GM21390 (cell line): ENCODE measurements around the gene FAM50A.

Experiments
- ATAC-seq: cut with Tn5 transposase; IDR thresholded peaks from one replicate; pipeline ENCODE4 v1.9.1; 2021; ENCODE audit not compliant: unreplicated experiment

FAM50A gene

DNA sequence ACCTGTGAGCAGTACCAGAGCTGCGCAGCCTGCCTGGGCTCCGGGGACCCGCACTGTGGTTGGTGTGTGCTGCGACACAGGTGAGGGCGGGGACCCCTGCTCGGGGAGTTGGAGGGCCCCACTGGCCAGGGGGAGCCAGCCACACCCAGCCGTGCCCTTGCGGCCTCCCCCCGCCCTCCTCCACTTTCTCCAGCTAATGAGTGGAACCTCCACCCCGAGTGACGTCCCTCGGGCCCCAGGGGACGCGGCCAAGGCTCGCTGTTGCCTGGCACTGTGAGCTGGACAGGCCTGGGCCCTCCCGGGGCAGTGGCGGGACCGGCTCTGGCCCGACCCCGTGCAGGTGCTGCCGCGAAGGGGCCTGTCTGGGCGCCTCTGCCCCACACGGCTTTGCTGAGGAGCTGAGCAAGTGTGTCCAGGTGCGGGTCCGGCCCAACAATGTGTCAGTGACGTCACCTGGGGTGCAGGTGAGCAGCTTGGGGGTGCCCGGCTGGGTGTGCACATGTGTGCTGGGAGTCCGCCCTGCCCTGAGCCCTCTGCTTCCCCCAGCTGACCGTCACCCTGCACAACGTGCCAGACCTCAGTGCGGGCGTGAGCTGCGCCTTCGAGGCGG is 19.8 kb downstream of the FAM50A start:
- no peak for ATAC-seq

DNA sequence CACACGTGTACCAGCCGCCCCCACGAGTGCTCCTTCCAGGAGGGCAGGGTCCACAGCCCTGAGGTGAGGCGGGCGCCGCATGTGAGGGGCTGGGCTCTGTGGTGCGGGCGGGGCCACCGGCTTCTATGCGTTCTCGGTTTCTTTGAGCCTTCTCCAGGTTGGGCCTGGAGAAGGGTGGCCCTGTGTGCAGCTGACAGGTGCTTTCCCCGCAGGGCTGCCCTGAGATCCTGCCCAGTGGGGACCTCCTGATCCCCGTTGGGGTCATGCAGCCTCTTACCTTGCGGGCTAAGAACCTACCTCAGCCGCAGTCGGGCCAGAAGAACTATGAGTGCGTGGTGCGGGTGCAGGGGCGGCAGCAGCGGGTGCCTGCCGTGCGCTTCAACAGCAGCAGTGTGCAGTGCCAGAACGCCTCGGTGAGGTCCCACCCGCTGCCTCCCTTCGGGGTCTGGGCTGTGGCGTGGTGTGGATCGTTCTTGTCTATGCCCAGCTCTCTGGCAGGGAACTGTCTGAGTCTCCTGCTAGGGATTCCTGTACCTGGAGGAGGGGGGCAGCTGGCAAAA is 20.9 kb downstream of the FAM50A start:
- no peak for ATAC-seq

DNA sequence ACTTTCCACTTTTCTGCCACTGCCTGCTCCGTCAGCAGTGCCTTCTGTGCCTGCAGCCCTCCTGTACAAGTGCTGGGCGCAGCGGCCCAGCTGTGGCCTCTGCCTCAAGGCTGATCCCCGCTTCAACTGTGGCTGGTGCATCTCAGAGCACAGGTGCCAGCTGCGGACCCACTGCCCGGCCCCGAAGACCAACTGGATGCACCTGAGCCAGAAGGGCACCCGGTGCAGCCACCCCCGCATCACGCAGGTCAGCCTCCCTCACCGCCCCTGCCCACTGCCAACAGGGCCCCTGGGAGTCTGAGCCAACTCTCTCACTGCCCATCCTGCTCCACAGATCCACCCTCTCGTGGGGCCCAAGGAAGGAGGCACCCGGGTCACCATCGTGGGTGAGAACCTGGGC is 21.7 kb downstream of the FAM50A start:
- ATAC-seq, result no peak

DNA sequence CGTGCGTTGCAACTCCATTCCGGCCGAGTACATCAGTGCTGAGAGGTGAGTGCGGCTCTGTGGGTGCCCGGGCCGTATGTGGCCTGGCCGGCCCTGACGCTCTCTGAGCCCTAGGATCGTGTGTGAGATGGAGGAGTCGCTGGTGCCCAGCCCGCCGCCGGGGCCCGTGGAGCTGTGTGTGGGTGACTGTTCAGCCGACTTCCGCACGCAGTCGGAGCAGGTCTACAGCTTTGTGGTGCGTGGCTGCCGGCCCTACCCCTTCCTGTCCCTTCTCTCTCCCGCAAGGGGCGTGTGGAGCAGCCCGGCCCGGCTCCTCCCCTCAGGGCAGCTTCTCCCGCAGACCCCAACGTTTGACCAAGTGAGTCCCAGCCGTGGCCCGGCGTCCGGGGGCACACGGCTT is 22.1 kb downstream of the FAM50A start:
- no peak for ATAC-seq

DNA sequence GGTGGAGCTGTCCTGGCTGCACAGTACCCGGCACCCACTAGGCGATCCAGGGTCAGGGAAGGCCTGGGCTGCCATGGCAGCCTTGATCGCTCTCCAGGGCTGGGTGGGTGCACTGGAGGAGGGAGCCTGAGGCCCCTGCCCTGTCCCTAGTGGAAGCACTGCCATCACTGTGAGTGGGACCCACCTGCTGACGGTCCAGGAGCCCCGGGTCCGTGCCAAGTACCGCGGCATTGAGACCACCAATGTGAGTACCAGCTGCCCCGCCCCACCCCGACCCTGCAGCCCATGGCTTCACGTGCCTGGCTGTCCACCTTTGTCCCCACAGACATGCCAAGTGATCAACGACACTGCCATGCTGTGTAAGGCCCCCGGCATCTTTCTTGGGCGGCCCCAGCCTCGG is 23.0 kb downstream of the FAM50A start:
- ATAC-seq, result no peak

DNA sequence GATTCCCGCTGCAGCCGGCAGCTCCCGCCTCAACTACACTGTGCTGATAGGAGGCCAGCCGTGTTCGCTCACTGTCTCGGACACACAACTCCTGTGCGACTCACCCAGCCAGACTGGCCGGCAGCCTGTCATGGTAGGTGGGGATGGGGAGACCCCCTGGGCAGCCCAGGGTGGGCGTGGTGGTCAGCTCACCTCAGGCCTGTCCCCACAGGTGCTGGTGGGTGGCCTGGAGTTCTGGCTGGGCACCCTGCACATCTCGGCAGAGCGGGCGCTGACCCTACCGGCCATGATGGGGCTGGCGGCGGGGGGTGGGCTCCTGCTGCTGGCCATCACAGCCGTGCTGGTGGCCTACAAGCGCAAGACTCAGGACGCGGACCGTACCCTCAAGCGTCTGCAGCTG is 23.6 kb downstream of the FAM50A start:
- ATAC-seq, result no peak

DNA sequence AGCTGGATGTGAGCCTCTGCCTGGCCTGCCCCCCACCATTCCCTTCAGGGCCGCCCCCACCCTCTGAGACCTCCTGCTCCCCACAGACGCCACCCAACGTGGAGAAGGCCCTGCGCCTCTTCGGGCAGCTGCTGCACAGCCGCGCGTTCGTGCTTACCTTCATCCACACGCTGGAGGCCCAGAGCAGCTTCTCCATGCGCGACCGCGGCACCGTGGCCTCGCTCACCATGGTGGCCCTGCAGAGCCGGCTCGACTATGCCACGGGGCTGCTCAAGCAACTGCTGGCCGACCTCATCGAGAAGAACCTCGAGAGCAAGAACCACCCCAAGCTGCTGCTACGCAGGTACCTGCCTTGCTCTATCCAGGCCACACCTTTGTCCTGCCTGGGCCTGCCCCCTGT is 24.3 kb downstream of the FAM50A start:
- no peak for ATAC-seq

DNA sequence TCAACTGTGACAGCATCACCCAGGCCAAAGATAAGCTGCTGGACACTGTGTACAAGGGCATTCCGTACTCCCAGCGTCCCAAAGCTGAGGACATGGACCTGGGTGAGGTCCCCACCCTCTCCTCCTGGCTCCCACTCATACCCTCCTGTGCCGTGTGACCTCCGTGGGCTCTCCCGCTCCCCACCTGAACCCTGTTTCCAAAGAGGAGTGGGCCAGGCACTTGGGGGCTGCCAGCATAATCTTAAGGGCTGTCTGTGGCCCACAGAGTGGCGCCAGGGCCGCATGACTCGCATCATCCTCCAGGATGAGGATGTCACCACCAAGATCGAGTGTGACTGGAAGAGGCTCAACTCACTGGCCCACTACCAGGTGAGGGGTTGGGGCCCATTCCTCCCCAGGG is 25.2 kb downstream of the FAM50A start:
- no peak for ATAC-seq

DNA sequence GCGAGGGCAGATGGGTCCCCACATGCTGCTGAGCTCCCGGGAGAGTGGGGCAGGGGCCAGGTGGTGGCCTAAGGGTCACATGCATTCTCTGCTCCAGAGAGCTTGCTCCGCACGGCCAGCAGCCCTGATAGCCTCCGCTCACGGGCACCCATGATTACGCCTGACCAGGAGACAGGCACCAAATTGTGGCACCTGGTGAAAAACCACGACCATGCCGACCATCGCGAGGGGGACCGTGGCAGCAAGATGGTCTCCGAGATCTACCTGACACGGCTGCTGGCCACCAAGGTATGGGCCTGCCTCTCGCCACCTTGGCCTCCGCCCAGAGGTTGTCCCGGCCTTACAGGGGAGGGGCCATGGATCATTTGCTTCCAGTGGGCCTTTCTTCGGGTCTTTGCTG is 25.9 kb downstream of the FAM50A start:
- no peak for ATAC-seq

DNA sequence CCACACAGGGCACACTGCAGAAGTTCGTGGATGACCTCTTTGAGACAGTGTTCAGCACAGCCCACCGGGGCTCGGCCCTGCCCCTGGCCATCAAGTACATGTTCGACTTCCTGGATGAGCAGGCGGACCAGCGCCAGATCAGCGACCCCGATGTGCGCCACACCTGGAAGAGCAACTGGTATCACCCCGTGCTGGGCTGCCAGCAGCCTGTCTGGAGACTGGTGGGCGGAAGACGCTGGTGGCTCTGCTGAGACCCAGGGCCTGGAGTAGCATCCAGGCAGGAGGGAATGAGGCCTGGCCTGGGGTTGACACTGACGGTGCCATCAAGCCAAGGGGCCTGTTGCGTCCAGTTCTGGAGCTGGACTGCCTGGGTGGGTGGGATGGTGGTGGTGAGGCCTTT is 26.5 kb downstream of the FAM50A start:
- no peak for ATAC-seq

DNA sequence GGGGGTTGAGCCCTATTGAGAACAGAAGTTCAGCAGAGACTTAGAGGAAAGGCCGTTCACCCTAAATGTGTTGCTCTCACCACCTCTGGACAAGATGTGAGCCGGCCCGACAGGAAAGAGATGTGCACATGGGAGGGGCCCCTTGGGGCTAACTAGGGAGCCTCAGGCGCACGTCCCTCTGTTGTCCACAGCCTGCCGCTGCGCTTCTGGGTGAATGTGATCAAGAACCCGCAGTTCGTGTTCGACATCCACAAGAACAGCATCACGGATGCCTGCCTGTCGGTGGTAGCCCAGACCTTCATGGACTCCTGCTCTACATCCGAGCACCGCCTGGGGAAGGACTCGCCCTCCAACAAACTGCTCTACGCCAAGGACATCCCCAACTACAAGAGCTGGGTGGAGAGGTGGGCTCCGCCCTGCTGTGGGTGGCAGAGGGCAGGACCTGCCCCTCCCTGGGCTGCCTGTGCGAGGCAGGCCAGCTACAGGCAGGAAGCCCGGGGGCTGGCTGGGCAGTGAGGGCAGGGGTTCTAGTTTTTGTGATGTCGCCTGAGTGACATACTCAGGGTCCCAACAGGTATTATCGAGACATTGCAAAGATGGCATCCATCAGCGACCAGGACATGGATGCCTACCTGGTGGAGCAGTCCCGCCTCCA is 27.1 kb downstream of the FAM50A start:
- no peak for ATAC-seq

DNA sequence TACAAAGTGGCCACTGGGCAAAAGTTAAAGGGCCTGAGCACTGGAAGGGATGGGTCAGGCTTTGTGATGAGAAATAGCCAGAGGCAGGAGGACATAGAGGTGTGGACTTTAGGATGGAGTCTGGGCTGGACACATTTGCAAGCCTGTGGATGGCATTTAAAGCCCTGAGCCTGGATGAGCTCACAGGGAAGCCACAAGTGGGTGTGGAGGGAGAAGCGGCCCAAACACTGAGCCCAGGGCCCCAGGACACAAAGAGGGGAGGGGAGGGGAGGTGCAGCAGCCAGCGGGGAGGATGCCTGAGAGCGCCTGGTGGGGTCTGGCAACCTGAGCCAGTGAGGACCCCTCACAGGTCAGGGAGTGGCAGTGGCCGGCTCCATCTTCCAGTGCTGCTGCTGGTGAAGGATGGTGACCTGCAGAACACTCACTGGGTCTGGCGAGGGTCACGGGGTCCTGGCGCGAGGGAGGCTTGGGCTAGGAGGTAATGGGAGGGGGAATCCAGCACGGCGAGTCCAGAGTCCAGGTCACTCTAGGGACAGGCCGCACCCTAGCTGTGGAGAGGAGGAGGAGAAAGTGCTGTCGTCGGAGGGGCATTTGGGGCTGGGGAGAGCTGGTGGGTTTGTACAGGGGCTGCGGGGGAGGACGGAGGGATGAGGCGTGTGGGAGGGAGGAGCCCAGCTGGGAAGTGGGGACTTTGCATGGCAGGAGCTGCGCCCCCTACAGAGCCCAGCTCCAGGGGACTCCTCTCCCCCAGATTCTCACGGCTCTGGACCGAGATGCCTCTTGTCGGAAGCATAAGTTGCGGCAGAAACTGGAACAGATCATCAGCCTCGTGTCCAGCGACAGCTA is 28.1 kb downstream of the FAM50A start:
- no peak for ATAC-seq

DNA sequence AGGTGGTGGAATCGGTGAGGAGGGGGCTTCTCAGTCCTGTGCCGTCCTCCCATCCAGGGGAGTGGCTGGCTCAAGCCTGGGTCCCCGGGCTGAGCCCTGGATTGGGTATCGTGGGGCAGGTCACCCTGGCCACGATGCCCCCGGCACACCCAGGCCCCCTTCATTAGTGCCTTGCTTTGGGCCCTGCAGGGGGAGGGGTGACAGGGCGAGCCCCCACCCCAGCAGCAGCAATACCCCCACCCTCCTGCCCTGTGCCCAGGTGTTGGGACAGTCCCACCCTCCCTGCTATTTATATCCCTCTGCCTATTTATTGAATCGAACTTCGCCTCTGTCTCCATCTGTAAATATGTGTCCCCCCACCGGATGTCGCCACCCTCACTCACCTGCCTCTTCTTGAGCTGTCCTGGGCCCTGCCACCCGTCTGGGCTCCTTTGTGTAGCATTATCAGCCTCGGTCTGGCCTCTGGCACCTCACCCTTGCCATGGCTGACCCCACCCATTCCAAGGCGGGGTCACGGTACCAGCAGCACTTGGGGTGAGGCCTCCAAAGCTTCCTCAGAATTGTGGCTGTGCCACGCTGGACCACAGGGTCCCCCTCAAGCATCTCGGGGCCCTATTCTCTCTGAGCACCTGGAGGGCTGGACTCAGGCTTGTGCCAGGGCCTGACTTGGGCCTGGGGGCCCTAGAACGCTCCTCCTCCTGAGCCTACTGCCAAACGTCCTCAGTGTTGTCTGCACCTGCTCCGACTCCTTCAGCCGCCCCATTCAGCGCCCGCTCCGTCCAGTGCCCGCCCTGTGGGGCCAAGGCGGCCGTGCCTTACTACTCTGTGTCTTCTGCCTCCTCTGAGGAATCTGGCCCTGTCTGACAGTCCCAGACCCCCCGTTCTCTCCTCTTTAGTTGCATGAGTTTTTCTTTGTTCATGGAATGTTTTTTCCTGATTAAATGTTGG is 29.0 kb downstream of the FAM50A start:
- ATAC-seq, result no peak

DNA sequence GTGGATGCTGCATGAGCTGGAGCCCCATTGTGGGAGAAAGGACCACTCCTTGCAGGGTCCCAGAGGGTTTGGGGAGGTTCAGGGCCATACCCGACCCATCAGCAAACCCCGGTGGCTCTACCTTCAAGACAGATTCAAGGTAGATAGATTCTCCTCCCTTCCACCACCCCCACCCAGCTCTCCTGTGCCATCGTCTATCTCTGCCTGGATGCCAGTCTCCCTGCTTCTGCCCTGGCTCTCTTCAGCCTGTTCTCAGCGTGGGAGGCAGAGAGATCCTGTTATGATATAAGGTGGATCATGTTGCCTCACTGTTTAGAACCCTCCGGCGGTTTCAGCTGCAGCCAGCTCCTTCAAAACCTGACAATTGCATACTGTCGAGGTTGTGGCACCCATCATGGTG is 29.7 kb downstream of the FAM50A start:
- no peak for ATAC-seq

DNA sequence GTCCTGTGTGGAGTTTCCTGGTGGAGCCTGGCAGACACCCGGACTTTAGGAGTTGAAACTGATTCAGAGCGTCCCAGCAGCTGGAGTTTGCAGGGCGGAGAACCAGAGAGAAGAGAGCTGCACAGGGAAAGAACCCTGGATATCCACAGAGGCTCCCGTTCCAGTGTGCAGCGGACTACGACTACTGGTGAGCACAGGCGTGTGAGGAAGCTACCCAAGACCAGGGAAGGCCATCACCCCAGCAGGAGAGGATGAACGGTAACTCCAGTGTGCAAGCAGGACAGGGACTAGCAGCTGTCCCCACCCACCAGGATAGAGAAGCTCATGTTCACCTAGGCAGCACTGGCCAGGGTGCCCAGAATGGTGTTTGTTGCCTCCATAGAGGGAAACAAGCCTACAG is 32.9 kb downstream of the FAM50A start:
- ATAC-seq, result no peak

DNA sequence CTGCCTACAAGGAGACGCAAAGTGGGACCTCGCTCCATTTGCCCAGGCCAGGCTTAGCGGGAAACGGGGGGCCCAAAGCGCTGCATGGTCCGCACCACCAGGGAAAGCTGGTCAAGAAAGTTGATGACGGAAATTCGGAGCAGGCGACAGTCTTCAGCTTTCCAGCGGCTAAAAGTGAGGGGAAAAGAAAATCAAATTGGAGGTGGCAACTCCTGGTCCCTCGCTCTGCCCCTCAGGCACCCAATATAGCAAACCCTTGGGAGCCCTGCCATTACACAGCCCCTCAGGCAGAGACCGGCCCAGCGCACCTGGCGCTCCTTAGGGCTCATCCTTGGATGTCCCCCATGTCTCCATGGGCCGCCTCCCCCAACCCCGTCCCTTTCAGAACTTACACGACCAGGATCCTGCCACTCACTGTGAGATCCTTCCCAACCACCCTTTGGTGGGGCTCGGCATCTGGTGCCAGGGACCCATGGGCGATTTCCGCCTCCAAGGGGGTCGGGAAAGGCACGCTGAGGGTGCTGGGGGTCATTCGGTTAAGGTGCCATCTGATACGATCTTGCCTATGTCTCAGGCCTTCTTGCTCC is 34.0 kb downstream of the FAM50A start:
- ATAC-seq, result no peak

DNA sequence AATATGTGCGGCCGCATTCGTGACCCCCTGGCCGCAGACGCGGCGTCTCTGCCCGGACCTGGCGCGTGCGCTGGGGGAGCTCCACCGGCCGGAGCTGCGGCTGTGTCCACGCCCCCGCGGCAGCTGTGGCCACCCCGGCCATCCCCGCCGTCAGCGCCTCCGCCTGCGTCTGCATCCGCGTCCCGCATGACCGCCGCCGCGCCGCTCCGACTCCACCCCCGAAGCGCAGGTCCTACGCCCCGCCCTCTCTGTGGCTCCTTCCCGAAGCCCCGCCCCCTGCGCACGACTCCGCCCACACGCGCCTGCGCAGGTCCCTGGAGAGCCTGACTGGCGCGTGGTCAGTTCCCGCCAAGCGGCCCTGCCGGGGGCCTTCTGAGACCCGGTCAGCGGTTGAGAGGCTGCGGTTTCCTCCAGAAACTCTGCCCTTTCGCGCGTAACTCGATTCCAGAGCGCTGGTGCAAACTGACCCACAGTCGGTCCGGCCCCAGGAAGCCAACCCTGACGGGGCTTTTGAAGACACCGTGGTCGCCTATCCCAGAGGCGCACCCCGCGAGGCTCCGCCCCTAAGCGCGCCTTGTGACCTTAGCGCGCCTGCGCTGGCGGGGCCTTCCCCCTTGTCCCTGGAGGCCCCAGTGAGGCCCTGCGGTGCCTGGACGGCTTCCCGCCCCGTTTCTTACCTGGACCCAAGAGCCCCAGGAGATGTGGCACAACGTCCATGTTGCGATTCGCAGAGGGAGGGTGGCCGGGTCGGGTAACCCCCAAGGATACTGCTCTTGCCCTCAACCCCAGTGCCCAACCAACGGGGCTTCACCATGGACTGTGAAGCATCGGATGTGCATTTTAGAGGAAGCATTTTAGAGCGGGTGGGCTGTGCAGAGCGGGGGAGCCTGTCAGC is 35.0 kb downstream of the FAM50A start, which contains the start of gene LAGE3:
LAGE3 (minus strand) TSS at position 554 of the 895 bp plus-strand sequence; CDS start at position 188, 366 bp downstream.
- ATAC-seq, result peak; percentile 88

DNA sequence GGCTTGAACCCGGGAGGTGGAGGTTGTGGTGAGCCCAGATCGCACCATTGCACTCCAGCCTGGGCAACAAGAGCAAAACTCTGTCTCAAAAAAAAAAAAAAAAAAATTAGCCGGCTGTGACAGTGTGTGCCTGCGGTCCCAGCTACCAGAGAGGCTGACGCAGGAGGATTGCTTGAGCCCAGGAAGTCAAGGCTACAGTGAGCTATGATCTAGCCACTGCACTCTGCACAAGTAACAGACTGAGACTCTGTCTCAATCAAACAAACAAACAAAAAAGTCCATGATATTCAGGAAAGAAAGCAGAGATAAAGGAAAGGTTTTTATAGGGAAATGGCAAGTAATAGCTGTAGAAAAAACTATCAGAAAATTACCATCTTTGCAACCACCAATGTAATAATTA is 37.3 kb downstream of the FAM50A start:
- ATAC-seq, result no peak

DNA sequence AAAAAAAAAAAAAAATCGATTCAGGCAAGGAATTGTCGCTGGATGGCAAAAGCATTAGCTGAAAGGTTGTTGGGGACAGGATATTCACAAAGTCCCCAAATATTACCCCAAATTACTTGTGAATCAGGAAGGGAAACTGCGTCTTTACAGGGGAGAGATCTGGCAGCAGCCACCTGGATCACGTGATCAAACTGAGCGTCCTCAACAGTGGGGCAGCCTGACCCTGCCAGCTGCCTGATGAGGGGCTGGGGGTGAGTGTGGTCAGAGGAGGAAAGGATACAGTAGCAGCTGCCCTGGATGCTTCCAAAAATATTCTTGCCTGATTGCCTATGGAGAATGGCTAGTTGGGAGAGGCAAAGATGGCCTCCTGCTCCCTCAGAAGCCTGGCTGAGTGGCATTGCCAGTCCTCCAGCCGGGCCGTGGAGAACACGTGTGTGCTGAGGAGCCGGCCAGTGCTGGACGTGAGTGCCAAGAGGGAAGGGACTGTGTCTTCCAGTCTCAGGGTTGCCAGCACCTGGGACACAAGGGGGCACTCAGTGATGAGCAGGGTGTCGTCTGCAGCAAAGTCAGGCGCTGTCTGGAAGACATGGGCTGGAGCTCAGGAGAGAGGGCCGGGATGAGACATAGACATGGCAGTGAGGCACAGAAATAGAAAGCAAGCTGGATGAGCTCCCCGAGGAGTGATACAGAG is 38.1 kb downstream of the FAM50A start:
- no peak for ATAC-seq
